Endothelial cell of umbilical vein (primary cell): ENCODE data around the gene TOP2B. TPM values are rescaled to one million over a fixed set of nuclear protein-coding genes. Genes with fewer than 3 reads are reported as not detected.

ENCODE experiments used
- BruUV-seq: library from RNA; stranded (reverse); fragments of 400-500 nt; replicated peaks from 2 replicates; lab custom pipeline; 2021; lab: Mats Ljungman, UMichigan
- CTCF ChIA-PET: fragments of 300-600, 350-600 bp; sonication (Branson Sonifier 250); formaldehyde crosslinking; loops from one replicate; lab custom pipeline; 2021; ENCODE audit warnings: antibody characterized with exemption, inconsistent platforms; lab: Charles Lee
- POLR2A ChIA-PET: fragments of 300-600, 350-600 bp; sonication (Branson Sonifier 250); formaldehyde crosslinking; loops from one replicate; lab custom pipeline; 2021; ENCODE audit warnings: antibody characterized with exemption, inconsistent platforms; lab: Charles Lee
- DNase-seq: peaks from one replicate; pipeline ENCODE4 v3.0.0-alpha.2; 2011; ENCODE audit warnings: low read depth, low spot score
- FAIRE-seq: peaks from 2 replicates; lab custom pipeline; 2011; peaks lifted over from hg19 to GRCh38; lab: Jason Lieb, UNC
- H2AFZ ChIP-seq: 2 replicates; pipeline ENCODE4 v1.6.0; 2012; ENCODE audit warnings: low read depth, low read length, control low read depth, inconsistent platforms
- H3K27ac ChIP-seq: 2 replicates; pipeline ENCODE4 v1.5.1; 2011; ENCODE audit warnings: low read depth, mild to moderate bottlenecking, control low read depth, low read length, moderate library complexity; ENCODE audit not compliant: insufficient read depth
- H3K27me3 ChIP-seq, 2 experiments: 2 replicates each; pipeline versions ENCODE4 v1.6.0 to v1.6.1; 2011; ENCODE audit warnings: low read length in 2 of 2, mixed read lengths in 1 of 2; ENCODE audit not compliant: control insufficient read depth in 2 of 2, insufficient read depth in 2 of 2
- H3K36me3 ChIP-seq, 2 experiments: 2 replicates in 1 of 2; 3 replicates in 1 of 2; pipeline ENCODE4 v1.5.1; 2011; ENCODE audit warnings: low read length in 2 of 2, mild to moderate bottlenecking in 1 of 2, moderate library complexity in 1 of 2; ENCODE audit not compliant: control insufficient read depth in 2 of 2, insufficient read depth in 2 of 2; ENCODE audit errors: extremely low read depth in 1 of 2
- H3K4me1 ChIP-seq: 3 replicates; pipeline ENCODE4 v1.5.1; 2011; ENCODE audit warnings: mild to moderate bottlenecking, low read length; ENCODE audit not compliant: control insufficient read depth, insufficient read depth; ENCODE audit errors: extremely low read depth
- H3K4me2 ChIP-seq: 2 replicates; pipeline ENCODE4 v1.6.1; 2011; ENCODE audit warnings: low read length, control low read depth, mixed read lengths; ENCODE audit not compliant: insufficient read depth
- H3K4me3 ChIP-seq, 3 experiments: fragments of 200-600 bp in 1 of 3; sonication (generic), shearing (Covaris generic) in 1 of 3; replicated peaks in 1 of 3; 2 replicates each; pipeline ENCODE4 v1.5.1; 2011 to 2016; ENCODE audit warnings: control low read depth in 3 of 3, low read length in 3 of 3, mild to moderate bottlenecking in 2 of 3, inconsistent platforms in 1 of 3, low read depth in 1 of 3, moderate library complexity in 1 of 3; ENCODE audit not compliant: insufficient read depth in 1 of 3
- H3K79me2 ChIP-seq: 2 replicates; pipeline ENCODE4 v1.6.0; 2012; ENCODE audit warnings: low read length, inconsistent platforms; ENCODE audit not compliant: control insufficient read depth, insufficient read depth
- H3K9ac ChIP-seq: replicated peaks from 2 replicates; pipeline ENCODE3; 2011; ENCODE audit warnings: low read length, control low read depth; ENCODE audit not compliant: insufficient read depth; ENCODE audit errors: extremely low read depth
- H3K9me1 ChIP-seq: replicated peaks from 3 replicates; pipeline ENCODE4 v1.6.0; 2011; ENCODE audit warnings: mild to moderate bottlenecking, low read length; ENCODE audit not compliant: control insufficient read depth, insufficient read depth; ENCODE audit errors: extremely low read depth
- H3K9me3 ChIP-seq: replicated peaks from 2 replicates; pipeline ENCODE4 v1.5.1; 2012; ENCODE audit warnings: low read length, inconsistent platforms; ENCODE audit not compliant: control insufficient read depth, insufficient read depth
- H4K20me1 ChIP-seq: replicated peaks from 2 replicates; pipeline ENCODE3; 2011; ENCODE audit warnings: mild to moderate bottlenecking, low read length; ENCODE audit not compliant: control insufficient read depth, insufficient read depth; ENCODE audit errors: extremely low read depth
- EZH2 ChIP-seq: IDR thresholded peaks from 2 replicates; pipeline ENCODE4 v1.6.1; 2012; ENCODE audit warnings: borderline replicate concordance, low read depth, mild to moderate bottlenecking, moderate library complexity, low read length, inconsistent platforms; ENCODE audit not compliant: severe bottlenecking
- FOS ChIP-seq: IDR thresholded peaks from 2 replicates; pipeline ENCODE4 v1.6.1; 2011; ENCODE audit warnings: mild to moderate bottlenecking, low read length, moderate library complexity, borderline replicate concordance; ENCODE audit not compliant: insufficient read depth
- JUN ChIP-seq: IDR thresholded peaks from 2 replicates; pipeline ENCODE4 v1.6.1; 2011; ENCODE audit warnings: borderline replicate concordance, low read depth; ENCODE audit not compliant: insufficient read length, insufficient read depth
- MYC ChIP-seq: IDR thresholded peaks from one replicate; pipeline ENCODE4 v1.6.1; 2011; ENCODE audit warnings: mild to moderate bottlenecking, low read depth, low read length
- POLR2AphosphoS5 ChIP-seq: IDR thresholded peaks from 2 replicates; pipeline ENCODE4 v1.6.1; 2012; ENCODE audit warnings: low read depth, mild to moderate bottlenecking, control low read depth, low read length, moderate library complexity; ENCODE audit not compliant: insufficient read depth
- dilution Hi-C: fragments of 300-500 bp; cut with MboI; formaldehyde crosslinking; loops from one replicate; pipeline ENCODE4 v1.15.0; 2019; ENCODE audit warnings: low sequenced_read_pairs; ENCODE audit not compliant: extremely low pct_ligation_motif_present
- intact Hi-C: fragments of 100-400 bp; cut with micrococcal nuclease; formaldehyde crosslinking; loops from one replicate; pipeline ENCODE4 v1.10.0; 2022
- microRNA-seq: library from miRNA; unstranded; fragments of <30 nt; microRNA quantifications from one replicate; pipeline ENCODE4 v1.2.0, GENCODE V29; 2021; ENCODE audit warnings: borderline number of aligned reads, borderline replicate concordance
- polyA plus RNA-seq, 4 experiments: library from polyadenylated mRNA; depleted of rRNA in 3 of 4; stranded (reverse) in 3 of 4; unstranded in 1 of 4; fragments of >200 nt; gene quantifications; 2 replicates each; pipeline versions ENCODE4 v1.2.1 to v1.2.3, GENCODE V29; 2011 to 2012; ENCODE audit warnings: missing spikeins in 1 of 4
- small RNA-seq: library from RNA; depleted of rRNA; stranded (forward); fragments of <200 nt; gene quantifications from one replicate; pipeline ENCODE3, GENCODE V24; 2012; ENCODE audit warnings: low replicate concordance, low read depth; ENCODE audit not compliant: insufficient read depth, insufficient read length
- total RNA-seq: library from RNA; stranded (reverse); gene quantifications from 2 replicates; pipeline ENCODE4 v1.2.3, GENCODE V29; 2021
- TF ChIP-seq, protein P1 (sequence below), 2 donors: IDR thresholded peaks; 1 replicate in 1 of 2; 2 replicates in 1 of 2; pipeline ENCODE4 v1.5.1; 2011; ENCODE audit warnings: low read length in 2 of 2, mild to moderate bottlenecking in 2 of 2, moderate library complexity in 2 of 2, control low read depth in 1 of 2, inconsistent platforms in 1 of 2, low read depth in 1 of 2; ENCODE audit not compliant: insufficient read depth in 1 of 2; ENCODE audit errors: extremely low read depth in 1 of 2
- TF ChIP-seq, protein P2 (sequence below): IDR thresholded peaks from 2 replicates; pipeline ENCODE4 v1.6.1; 2011; ENCODE audit not compliant: insufficient read depth, insufficient read length

TOP2B gene
- total and polyA plus RNA-seq, 2 donors (not counting 3 experiments of a cell fraction or from before 2014, with no cell fraction given), result 20.4 to 98.9 TPM

DNA sequence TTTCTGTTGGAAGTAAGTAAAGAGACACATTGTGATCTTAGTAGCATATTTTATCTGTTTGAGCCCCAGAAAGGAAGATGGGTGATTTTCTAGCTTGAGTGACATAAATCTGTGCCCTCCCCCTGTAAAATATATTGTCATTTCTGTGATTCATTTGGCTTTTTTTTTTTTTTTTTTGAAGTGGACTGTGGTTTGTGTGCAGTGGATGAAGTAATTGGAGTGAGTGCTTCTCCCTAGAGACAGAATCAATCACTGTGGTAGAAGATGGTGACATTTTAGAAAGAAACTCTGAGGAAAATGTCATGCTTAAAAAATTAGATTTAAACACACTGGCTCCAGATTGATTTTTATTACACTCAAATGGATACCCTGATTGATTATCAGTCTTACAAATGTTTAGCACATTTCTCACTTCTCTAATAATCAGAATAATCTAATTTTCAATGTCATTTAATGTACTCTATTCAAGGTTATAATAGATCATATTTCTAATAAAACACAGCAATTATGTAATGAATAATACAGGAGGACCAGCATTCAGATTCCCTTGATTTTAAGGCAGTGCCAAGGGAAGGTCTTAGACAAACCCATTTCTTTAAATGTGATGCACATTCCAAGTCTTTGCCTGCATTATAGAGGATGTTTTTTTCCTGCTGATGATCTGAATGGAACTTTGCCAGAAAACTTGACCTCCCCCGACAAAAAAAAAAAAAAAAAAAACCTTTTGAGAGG lies 116.6 kb downstream of the TOP2B start:
- CTCF ChIA-PET, result interaction anchor here (0.6 to 1.3 kb wide), 7 partner anchors 13 to 46 kb away, joined by 3 to 5 read pairs (median 4); no protein-coding TSS in a partner anchor
- intact Hi-C loops, result no loop called here
- BruUV-seq, result no TSS peak

More for the DNA sequence above, 116.6 kb downstream of the TOP2B start:
- dilution Hi-C loops, result no loop called here
- POLR2A ChIA-PET, result interaction anchor here (0.7 kb wide), 1 partner anchor 56 kb away, joined by 4 read pairs; no protein-coding TSS in a partner anchor
- H3K4me2 ChIP-seq, result no peak overlapping the region
- no peaks in the 10 kb centered on the region for H3K27me3 ChIP-seq
- TF ChIP-seq EZH2 (no peak), JUN (no peak), FOS (no peak), MYC (no peak), POLR2AphosphoS5 (no peak)
- TF ChIP-seq, protein P1, sequence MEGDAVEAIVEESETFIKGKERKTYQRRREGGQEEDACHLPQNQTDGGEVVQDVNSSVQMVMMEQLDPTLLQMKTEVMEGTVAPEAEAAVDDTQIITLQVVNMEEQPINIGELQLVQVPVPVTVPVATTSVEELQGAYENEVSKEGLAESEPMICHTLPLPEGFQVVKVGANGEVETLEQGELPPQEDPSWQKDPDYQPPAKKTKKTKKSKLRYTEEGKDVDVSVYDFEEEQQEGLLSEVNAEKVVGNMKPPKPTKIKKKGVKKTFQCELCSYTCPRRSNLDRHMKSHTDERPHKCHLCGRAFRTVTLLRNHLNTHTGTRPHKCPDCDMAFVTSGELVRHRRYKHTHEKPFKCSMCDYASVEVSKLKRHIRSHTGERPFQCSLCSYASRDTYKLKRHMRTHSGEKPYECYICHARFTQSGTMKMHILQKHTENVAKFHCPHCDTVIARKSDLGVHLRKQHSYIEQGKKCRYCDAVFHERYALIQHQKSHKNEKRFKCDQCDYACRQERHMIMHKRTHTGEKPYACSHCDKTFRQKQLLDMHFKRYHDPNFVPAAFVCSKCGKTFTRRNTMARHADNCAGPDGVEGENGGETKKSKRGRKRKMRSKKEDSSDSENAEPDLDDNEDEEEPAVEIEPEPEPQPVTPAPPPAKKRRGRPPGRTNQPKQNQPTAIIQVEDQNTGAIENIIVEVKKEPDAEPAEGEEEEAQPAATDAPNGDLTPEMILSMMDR (IDR thresholded peaks at IDR 0.05; ENCODE audit: extremely low read depth in 1 of 2, insufficient read depth in 1 of 2, low read depth in 1 of 2, low read length in 2 of 2), result no peak
- TF ChIP-seq, protein P2, sequence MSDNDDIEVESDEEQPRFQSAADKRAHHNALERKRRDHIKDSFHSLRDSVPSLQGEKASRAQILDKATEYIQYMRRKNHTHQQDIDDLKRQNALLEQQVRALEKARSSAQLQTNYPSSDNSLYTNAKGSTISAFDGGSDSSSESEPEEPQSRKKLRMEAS, result no peak
- no peaks in the 10 kb centered on the region for H4K20me1 ChIP-seq
- no peaks in the 10 kb centered on the region for H3K9me1 ChIP-seq
- DNase-seq (no peak), FAIRE-seq (no peak)
- H2AFZ ChIP-seq, result no peak overlapping the region
- H3K27ac ChIP-seq, result no peak overlapping the region
- H3K9ac ChIP-seq, result no peak overlapping the region
- H3K9me3 ChIP-seq, result no peaks in the 10 kb centered on the region
- no peak overlapping the region for H3K4me3 ChIP-seq
- H3K79me2 ChIP-seq, result peaks cover 2% of the 10 kb centered on the region
- peaks cover 9% of the 10 kb centered on the region for H3K4me1 ChIP-seq
- H3K36me3 ChIP-seq, result no peaks in the 10 kb centered on the region

Small RNAs within 50 kb of the gene (microRNA-seq; reads per million reads assigned to microRNA genes)
- gene MIR4442, result not detected

Small RNAs within 50 kb of the gene (small RNA-seq; reads per million reads assigned to genes)
- gene CRIP1P2, result not detected
- not detected for gene RF01161
- gene RF02271, result not detected

Other genes with a start within 250 kb of the TOP2B start
- 19.3 and 23.4 TPM in 2 replicates for gene RARB, start 236.6 kb downstream of the TOP2B start, total RNA-seq
- gene RARB, start 236.6 kb downstream of the TOP2B start, polyA plus RNA-seq, result 13.6 and 15.3 TPM in 2 replicates
- gene NGLY1, start 118.5 kb upstream of the TOP2B start, total RNA-seq, result 29.6 and 31.5 TPM in 2 replicates
- gene NGLY1, start 118.5 kb upstream of the TOP2B start, polyA plus RNA-seq, result 3.5 and 5.3 TPM in 2 replicates
- 8.0 and 9.0 TPM in 2 replicates for gene OXSM, start 125.2 kb upstream of the TOP2B start, total RNA-seq
- gene OXSM, start 125.2 kb upstream of the TOP2B start, polyA plus RNA-seq, result 8.1 and 8.3 TPM in 2 replicates